Aortic smooth muscle cell (primary cell): ENCODE results near the gene RNF115. TPM values are rescaled to one million over a fixed set of nuclear protein-coding genes. Genes with fewer than 3 reads are reported as not detected.

Experiments
- total RNA-seq: library from RNA; depleted of rRNA; stranded (reverse); fragments of >200 nt; gene quantifications from 2 replicates; pipeline ENCODE4 v1.2.3, GENCODE V29; 2014

Gene RNF115
- total RNA-seq, result 11.9 and 17.2 TPM in 2 replicates

DNA sequence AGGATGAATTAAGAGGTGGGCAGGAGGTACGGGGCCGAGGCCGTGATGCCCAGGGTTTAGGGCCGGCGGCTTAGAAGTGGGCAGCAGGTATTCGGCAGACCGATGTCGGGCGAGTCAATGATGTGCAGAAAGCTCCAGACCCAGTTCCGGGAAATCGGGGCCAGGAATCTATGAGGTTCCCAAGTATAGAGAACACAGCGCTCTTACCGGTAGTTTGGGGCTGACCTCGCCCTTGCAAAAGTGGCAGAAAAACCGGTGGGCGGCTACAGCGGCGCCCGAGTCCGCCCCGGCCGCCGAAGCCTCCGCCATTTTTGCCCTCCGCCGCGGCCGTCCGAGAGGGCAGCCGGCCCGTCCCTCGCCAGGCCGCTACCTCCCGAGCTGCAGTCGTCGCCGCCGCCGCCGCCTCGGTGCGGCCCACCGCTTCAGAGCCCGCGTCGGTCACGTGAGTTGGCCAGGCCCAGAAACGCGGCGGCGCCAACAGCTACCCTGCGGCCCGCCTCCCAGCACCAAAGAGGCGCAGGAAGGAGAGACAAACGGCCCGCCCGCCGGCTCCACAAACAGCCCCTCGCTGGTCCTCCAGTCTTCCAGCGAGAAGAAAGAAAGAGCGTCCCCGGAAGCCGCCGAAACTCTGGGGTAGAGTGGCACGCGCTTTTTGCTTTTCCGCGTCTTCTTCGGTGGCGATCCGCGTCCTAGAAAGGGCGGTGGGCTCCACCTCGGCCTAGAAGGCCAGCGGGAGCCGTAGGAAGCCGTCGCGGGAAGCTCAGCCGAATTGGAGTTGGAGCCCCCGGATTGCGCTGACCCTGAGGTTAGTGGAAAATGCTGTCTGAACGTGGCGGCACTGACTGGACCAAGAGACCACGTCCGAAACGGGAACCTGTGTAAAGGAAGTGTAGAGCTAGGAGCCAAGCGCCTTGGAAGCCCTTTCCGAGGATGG lies at the start of gene RNF115, which contains the start of gene POLR3C:
Gene RNF115, minus strand, starts transcription at position 531 of the 934 bp plus-strand sequence. Its CDS starts 222 bp downstream, at position 309.
Gene POLR3C, plus strand, starts transcription at position 636 of the 934 bp plus-strand sequence. CDS start 1,577 bp downstream, outside the sequence.

DNA sequence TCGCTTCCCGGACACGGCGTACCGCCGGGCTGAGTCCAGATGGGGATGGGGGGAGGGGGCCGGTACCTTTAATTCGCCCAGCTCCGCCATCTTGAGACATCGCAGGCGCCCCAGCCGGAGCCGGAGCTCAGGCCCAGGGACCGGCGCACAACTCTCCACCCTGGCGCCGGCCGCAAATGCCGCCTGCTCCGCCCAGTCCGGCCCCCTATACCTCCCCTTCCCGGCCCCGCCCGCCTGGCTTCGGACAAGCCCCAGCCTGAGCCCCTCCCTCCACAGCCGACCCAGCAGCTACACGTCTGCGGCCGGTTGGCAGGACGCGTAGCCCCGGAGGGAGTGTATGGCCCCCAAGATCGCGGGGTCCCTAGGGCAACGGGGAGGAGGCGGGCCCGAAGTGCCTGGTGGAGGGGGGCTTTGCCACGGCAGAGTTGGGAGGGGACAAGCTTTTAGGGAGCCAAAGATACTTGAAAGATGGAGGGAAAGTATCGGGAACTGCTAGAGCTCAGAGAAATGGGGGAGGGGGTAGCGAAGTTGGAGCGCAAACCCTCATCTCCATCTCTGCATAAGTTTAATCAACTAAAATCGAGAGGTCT lies 35.1 kb upstream of the RNF115 start, which contains the start of gene PIAS3:
Gene PIAS3, minus strand, starts transcription at position 181 of the 590 bp plus-strand sequence. Its CDS starts 91 bp downstream, at position 90.

DNA sequence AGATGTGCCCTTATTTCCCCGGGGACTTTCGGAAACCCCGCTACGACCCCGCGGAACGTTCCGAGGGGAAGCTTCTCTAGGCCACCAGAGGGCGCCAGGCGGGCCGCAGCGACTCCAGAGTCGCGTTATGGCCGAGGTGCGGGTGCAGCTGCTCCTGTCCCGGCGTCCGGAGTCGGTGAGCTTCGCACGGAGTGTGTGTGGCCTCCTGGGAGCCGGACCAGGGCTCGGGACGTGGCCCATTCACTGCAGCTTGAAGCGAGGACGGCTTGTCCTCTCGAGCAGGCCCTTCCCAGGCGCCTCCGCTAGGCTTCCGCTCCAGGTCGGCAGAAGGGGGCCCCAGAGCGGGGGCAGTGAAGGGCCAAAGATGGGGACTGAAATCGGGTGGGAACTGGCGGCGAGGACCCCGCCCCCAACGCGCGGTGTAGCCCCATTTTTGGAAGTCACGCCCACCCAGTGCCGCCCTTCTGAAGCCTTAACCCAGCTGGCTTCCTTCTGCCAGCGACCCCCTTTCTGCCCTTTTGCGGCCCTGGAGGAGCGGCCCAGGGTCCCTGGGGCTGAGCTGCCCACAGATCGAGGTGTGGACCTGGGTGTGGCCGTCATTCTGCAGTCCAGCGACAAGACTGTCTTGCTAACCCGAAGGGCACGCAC lies 21.7 kb upstream of the RNF115 start, which contains the start of gene NUDT17:
Gene NUDT17, plus strand, starts transcription at position 117 of the 648 bp plus-strand sequence. Its CDS starts 11 bp downstream, at position 128.

GRCh38 chr1:145719230-145720079 lies 104.4 kb downstream of the RNF115 start, which contains the start of gene CD160:
Gene CD160 (plus strand): TSS chr1:145719499. CDS start chr1:145728328, 8,829 bp downstream.

GRCh38 chr1:145707183-145707867 lies 116.6 kb downstream of the RNF115 start, which contains the start of gene PDZK1:
Gene PDZK1 (minus strand): TSS chr1:145707368. CDS start chr1:145688021, 19,347 bp downstream.

Other genes starting within 250 kb of the RNF115 start
- 21.2 and 23.8 TPM in 2 replicates for gene GPR89A, start 216.1 kb downstream of the RNF115 start, total RNA-seq
- 0.40 and 0.75 TPM in 2 replicates for gene PDZK1, start 116.7 kb downstream of the RNF115 start, total RNA-seq
- gene CD160, start 104.6 kb downstream of the RNF115 start, total RNA-seq, result not detected in 2 replicates
- 30.8 and 32.3 TPM in 2 replicates for gene POLR3C, start 105 bp upstream of the RNF115 start, total RNA-seq
- 3.7 and 4.1 TPM in 2 replicates for gene NUDT17, start 21.5 kb upstream of the RNF115 start, total RNA-seq
- gene PIAS3, start 35.0 kb upstream of the RNF115 start, total RNA-seq, result 8.1 and 14.1 TPM in 2 replicates
- 8.5 and 11.2 TPM in 2 replicates for gene ANKRD35, start 61.8 kb upstream of the RNF115 start, total RNA-seq
- gene ITGA10, start 86.0 kb upstream of the RNF115 start, total RNA-seq, result 36.7 and 59.4 TPM in 2 replicates
- gene PEX11B, start 94.6 kb upstream of the RNF115 start, total RNA-seq, result 31.0 and 31.4 TPM in 2 replicates
- 116 and 118 TPM in 2 replicates for gene RBM8A, start 103.4 kb upstream of the RNF115 start, total RNA-seq
- 16.9 and 21.9 TPM in 2 replicates for gene LIX1L, start 133.9 kb upstream of the RNF115 start, total RNA-seq
- 0.40 and 0.62 TPM in 2 replicates for gene ANKRD34A, start 140.5 kb upstream of the RNF115 start, total RNA-seq
- gene POLR3GL, start 140.6 kb upstream of the RNF115 start, total RNA-seq, result 26.4 and 27.6 TPM in 2 replicates
- gene TXNIP, start 172.5 kb upstream of the RNF115 start, total RNA-seq, result 21.0 and 51.5 TPM in 2 replicates
- 0.06 TPM in 1 of 2 replicates, not detected in the other for gene HJV, start 197.6 kb upstream of the RNF115 start, total RNA-seq